NCI-H69 (cell line): Measurements from ENCODE around the gene RO60.
A peak's percentile ranks its signal among the peaks of the same experiment; 100 is the strongest.
"Not testable (repeated sequence)": the region's sequence is repeated elsewhere in the genome, so short reads cannot be mapped to it uniquely, and the experiment has no call there.

Source experiments
- DNase-seq: peaks from one replicate; lab custom pipeline; 2025; lab: John Stamatoyannopoulos, UW

RO60 gene

GRCh38 chr1:193059282-193060114 lies at the start of gene RO60, which contains the start of gene UCHL5:
TSS of gene RO60 (plus strand) at chr1:193059612. CDS start at chr1:193069055, 9,443 bp downstream.
TSS of gene UCHL5 (minus strand) at chr1:193059360. CDS start at chr1:193059260, 100 bp downstream.
- DNase-seq = peak; percentile 99

DNA sequence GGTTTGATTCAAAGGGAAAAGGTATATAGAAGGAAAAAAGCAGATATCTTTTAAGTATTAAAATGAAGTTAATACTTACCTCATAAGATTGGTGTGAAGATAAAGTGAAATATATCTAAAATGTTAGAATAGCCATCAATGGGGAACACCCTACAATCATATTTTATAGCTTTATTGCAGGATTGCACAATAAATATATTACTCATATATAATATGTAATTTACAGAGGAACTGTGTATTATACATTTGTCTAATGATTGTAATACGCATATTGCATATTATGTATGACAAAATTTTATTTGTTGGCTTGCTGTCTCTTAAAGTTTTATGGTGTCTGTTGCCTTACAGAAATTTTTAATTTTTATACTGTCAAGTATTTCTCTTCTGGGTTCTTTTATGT lies 48.0 kb upstream of the RO60 start:
- no peak for DNase-seq

- DNase-seq = no peak
These were observed 46.4 kb upstream of the RO60 start for GRCh38 chr1:193013005-193013404.

GRCh38 chr1:193013707-193014106 lies 45.7 kb upstream of the RO60 start:
- no peak for DNase-seq

DNA sequence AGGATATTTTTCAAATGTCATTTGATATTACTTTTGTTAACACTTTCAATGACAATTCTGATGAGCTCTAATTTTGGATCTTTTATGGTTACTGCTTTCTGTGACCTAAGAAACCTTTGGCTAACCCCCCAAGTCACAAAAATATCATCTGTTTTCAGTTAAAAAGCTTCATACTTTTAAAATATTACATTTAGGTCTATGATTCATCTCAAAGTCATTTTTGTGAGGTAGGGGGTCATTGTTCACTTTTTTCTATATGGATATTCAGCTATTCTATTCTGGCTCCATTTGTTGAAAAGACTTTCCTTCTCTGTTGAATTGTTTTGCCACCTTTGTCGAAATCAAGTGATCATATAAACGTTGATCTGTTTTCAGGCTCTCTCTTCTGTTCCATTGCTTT lies 45.0 kb upstream of the RO60 start:
- DNase-seq = no peak

GRCh38 chr1:193016788-193017187 lies 42.6 kb upstream of the RO60 start:
- no peak for DNase-seq

GRCh38 chr1:193019442-193020026 lies 39.9 kb upstream of the RO60 start:
- peak; percentile 68 for DNase-seq

DNA sequence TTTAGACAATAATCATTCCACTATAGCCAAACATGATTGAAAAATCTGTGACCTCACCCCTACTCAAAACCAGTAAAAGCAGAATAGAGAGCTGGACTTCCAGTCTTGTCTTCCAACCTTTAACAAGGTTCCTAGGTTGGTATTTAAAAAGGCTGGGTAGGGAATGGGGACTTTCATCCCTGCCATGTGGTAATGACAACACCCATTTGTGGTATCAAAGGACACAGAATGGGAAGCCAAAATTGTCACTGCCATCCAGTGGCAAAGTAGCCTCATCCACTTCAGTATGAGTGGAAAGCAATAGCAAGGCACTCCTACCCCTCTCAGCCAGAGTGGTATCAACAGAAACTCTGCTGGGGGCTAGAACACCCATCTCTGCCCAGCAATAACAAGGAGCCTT lies 34.2 kb upstream of the RO60 start:
- no peak for DNase-seq

GRCh38 chr1:193030280-193030679 lies 29.1 kb upstream of the RO60 start:
- DNase-seq = peak; percentile 34

GRCh38 chr1:193031431-193031830 lies 28.0 kb upstream of the RO60 start:
- no peak for DNase-seq

DNA sequence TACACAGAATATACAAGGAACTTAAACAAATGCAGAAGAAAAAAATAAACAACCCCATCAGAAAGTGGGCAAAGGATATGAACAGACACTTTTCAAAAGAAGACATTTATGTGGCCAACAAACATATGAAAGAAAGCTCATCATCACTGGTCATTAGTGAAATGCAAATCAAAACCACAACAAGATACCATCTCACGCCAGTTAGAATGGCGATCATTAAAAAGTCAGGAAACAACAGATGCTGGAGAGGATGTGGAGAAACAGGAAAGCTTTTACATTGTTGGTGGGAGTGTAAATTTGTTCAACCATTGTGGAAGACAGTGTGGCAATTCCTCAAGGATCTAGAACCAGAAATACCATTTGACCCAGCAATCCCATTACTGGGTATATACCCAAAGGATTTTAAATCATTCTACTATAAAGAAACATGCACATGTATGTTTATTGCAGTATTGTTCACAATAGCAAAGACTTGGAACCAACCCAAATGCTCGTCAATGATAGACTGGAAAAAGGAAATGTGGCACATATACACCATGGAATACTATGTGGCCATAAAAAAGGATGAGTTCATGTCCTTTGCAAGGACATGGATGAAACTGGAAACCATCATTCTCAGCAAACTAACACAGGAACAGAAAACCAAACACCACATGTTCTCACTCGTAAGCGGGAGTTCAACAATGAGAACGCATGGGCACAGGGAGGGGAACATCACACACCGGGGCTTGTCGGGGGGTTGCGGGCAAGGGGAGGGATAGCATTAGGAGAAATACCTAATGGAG lies 26.6 kb upstream of the RO60 start:
- DNase-seq = not testable (repeated sequence)

GRCh38 chr1:193033610-193034009 lies 25.8 kb upstream of the RO60 start:
- no peak for DNase-seq

GRCh38 chr1:193036337-193037047 lies 22.9 kb upstream of the RO60 start:
- DNase-seq = peak; percentile 28

DNA sequence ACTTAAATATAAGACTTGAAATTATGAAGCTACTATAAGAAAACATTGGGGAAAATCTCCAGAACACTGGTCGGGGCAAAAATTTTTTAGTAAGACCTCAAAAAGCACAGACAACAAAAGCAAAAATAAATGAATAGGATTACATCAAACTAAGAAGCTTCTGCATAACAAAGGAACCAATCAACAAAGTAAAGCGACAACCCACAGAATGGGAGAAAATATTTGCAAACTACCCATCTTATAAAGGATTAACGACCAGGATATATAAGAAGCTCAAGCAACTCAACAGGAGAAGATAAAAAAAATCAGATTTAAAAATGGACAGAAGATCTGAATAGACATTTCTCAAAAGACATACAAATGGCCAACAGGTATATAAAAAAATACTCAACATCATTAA lies 19.4 kb upstream of the RO60 start:
- DNase-seq = no peak

- DNase-seq = no peak
These were observed 16.4 kb upstream of the RO60 start for GRCh38 chr1:193042766-193043691.

DNA sequence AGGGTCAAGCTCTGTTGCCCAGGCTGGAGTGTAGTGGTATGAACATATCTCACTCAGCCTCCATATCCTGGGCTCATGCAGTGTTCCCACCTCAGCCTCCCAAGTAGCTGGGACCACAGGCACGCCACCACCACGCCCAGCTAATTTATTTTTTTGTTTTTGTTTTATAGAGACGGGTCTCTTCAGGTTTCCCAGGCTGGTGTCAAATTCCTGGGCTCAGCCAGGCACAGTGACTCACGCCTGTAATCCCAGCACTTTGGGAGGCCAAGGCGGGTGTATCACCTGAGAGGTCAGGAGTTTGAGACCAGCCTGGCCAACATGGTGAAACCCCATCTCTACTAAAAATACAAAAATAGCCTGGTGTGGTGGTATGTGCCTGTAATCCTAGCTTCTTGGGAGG lies 10.5 kb upstream of the RO60 start:
- DNase-seq = not testable (repeated sequence)

- DNase-seq = no peak
These were observed 5.2 kb upstream of the RO60 start for GRCh38 chr1:193054169-193054675.

DNA sequence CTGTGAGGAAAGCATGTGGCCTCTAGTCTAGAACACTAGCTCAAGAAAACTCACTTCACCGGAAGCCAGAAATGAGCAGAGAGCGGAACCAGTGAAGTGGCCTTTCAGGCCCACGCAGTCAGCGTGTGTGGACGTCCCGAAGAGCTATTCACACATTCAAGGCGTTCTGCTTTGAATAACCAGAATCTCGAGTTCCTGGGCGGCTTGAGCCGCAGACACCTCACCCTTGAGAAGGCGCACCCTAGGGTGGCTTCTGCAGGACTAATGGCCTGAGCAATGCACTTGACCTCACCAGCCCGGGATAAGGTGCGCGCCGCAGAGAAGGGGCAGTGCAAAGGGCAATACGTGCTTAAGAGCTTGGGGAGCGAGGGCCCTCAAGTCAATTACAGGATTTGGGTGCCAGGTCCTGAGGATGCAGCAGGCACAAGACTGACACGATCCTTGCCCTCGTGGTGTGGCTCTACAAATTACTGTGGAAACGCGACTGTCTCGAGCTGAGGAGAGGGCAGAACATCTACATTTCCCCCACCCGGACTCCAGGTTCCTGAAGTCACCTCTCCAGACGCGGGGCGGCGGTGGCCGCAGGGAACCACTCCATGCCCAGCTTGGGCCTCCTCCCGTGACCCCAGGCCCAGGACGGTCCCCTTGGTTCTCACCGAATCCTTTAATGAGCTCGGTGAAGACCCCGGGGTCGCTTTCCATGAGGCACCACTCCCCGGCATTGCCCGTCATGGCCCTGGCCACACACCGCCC lies 707 bp upstream of the RO60 start:
- DNase-seq = peak; percentile 76

- DNase-seq = no peak
These were observed 647 bp downstream of the RO60 start for GRCh38 chr1:193060115-193060403.

GRCh38 chr1:193060406-193060805 lies 994 bp downstream of the RO60 start:
- DNase-seq = peak; percentile 44
